Anterior cingulate cortex (tissue), 58 donors: Measurements from ENCODE around the gene LTB4R.
A peak's percentile ranks its signal among the peaks of the same experiment; 100 is the strongest.

Experiments
- DNase-seq, 58 donors: peaks; one replicate each; lab custom pipeline; 2025; lab: John Stamatoyannopoulos, UW

LTB4R gene

DNA sequence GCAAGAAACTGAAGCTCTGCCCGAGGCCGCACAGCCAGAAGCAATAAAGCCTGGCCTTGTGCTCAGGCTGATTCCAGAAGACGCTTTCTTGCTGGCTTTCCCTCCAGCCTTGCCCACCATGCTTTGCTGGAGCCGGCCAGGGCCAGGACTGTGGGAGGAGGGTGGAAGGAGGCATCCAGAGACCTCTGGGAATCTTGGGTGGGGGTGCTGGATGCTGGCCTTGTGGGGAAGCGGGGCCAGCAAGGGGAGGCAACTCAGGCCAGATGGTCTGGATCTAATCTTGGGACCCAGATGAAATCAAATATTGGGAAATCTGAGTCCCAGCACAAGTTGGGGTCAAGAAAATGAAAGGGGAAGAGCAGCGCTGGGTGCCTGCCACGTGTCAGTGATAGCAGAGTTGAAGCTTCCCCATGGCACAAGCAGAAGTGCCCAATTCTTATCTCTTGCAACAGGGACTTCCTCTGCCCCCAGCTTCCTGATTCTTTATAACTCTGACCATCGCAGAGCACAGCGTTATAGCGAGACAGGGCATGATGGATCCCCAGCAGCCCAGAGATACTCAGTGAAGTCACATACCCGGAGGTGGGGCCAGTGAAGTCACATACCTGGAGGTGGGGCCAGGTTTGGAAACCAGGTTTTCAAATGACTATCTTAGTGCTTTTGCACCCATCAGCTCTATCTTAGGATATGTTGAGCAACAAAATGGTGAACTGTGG is 33.5 kb upstream of the LTB4R start:
- peak in 10 of 58 donors; percentile 8 to 33 (median 16) for DNase-seq

DNA sequence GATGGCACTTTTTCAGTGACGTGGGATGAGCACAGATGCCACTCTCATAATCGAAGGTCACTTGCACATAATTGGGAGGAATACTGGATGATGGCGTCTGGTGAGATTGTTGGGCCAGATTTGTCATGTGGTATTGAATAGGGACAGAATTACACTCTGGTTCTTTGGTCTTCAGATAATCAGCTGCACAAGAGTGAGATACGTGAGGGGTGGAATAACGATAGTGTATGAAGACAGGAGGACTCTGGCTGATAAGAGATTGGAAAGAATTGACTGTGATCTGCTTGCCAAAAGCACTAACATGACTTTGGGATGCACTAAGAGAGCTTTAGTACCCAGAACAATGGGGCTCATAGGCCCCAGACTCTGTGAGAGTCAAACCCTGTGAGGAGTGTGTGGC is 32.9 kb upstream of the LTB4R start:
- DNase-seq: no peak

DNA sequence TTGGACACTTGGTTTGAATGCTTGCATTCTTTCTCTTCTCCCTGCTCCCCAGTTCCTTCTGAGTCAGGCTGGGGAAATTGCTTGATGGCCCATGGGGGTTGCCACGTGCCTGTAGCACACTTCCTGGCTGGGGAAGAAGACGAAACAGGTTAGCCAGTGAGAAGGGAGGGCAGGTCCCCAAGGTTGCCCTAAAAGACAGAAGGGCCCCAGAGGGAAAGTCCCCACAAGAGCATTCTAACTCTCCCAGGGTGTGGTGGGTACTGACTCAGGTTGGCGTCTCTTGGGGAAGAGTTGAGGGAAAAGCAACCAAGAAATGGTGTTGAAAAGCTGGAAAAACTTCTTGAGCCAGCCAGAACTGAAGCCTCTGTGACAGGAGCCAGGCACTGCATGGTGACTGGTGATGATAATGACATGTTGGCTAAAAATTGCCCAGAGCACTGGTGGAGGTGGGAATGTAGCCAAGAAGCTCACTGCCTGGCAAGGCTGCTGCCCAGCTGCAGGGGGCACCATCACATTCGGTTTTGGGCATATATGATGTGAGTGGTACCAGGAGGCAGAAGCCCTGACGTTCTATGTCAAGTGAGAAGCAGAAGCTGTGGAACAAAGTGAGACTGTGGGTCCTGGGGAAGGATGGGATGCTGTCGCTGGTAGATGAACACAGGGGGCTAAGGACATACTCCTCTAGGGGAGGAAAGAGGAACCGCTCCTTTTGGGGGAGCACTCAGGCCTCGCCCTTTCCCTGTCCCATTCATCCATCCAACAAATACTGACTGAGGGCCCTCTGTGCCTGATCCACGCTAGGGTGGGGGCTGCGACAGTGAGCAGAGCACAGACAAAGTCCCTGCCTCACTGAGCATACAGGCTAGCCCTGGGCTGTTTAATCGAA is 31.8 kb upstream of the LTB4R start:
- DNase-seq: peak in 30 of 58 donors; percentile 6 to 59 (median 26)

DNA sequence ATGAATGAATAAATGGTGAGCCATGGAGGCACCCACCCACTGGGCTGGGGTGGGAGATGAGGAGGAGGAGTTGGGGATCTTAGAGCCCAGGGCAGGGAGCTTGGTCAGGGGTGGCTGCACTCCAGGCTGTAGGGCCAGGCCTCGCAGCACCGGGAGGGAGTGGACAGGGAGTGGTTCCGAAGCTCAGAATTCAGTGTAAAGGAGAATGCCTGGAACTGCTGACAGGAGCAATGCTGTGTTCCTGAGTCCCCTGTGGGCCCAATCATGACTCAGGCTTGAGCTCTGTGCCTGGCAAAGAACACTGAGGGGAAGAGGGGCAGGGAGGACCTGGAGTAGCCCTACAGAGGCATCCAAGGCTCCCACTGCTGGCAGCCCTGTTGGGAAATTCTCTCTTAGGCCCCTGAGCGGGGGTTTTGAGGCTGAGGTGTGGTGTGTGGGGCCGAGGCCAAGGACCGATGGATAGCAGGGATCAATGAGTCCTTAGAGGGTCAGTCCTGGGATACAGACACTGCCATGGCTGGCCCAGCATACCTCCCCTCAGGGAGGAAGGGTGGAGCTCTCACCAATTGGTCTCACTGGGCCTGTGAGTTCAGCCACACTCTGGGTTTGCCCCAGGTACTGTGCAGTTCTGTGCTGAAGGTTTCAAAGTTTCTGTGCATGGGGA is 30.4 kb upstream of the LTB4R start:
- DNase-seq: no peak

DNA sequence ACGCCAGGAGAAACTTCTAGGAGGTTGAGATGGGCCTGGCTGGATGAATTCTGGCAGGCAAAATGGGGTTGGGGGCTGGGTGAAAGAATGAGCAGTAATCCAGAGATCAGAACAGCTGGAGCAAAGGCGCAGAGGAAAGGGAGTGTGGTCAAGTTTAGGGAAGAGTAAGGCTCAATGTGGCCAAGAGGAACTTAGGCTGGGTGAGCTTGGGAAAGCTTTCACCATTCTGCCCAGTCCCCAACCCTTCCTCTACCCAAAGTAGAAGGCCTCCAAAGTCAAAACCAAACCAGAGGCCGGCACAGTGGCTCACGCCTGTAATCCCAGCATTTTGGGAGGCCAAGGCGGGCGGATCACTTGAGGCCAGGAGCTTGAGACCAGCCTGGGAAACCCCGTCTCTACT is 29.7 kb upstream of the LTB4R start:
- no peak for DNase-seq

DNA sequence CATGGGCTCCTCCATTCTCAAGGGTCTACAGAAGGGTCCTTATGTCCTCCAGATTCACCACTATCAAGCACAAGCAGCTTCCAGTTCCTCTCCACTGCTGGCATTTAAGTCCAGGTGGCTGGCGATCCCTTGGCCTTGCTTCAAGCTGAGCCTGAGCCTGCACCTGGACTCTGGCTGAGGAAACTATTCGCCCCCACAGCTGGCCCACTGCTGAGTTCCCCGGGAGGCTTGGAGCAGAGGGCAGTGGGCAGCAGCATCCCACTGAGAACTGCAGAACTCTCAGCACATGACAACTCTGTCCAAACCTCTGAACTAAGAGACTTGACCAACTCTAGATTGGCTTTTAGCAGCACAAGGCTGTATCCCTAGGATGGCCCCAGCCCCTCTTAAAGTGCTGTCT is 28.6 kb upstream of the LTB4R start:
- DNase-seq: no peak

DNA sequence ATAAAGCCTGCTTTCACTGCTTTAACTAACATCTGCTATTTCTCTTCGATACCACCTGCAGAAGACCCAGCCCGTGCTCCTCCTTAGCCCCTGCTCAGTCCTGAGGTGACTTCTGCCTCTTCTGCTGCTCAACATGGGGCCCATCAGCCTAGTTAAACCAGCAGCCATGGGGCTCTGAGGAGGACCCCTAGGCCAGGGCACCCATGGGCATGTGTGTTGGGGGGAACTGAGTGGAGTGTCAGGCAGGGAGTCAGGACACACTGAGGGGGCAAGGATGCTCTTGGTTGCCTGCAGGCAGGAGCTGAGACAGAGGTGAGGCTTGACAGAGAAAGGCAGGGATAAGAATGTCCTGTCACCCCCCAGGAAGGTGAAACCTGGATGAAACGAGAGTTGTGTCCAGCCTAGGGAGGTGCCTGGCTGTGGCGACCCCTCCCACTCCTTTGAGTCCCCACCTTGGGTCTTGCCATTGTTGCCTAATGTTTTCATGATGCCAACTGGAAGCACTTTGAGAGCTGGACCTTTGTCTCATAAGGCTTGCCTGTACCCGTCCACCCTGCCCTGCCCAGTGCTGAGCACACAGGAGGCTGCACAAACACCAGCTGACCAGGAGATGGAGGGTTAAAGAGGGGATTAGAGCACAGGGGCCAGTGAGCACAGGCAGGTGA is 27.4 kb upstream of the LTB4R start:
- DNase-seq: no peak

DNA sequence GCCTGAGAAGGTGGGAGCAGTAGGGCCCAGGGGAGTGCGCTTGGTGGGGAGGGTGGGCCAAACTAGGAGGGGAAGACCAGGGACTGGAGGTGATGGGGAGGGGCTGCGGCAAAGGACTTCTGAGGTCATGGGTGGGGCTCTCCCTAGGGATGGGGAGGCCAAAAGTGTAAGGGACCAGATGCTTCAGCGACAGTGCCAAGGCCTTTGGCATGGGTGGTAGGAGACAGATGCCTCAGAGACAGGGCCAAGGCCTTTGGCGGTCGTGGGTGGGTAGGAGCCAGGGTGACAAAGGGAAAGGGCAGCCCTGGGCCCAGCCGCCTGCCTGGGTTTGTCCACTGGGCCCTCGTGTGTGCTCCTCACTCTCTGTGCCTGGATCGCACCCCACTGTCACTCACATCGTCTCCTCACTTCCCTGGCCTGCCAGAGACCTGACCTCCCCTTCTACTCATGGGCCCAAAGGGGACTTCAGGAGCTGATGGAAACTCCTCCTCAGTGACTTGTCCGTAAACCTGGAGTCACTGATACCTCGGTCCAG is 26.7 kb upstream of the LTB4R start:
- no peak for DNase-seq

DNA sequence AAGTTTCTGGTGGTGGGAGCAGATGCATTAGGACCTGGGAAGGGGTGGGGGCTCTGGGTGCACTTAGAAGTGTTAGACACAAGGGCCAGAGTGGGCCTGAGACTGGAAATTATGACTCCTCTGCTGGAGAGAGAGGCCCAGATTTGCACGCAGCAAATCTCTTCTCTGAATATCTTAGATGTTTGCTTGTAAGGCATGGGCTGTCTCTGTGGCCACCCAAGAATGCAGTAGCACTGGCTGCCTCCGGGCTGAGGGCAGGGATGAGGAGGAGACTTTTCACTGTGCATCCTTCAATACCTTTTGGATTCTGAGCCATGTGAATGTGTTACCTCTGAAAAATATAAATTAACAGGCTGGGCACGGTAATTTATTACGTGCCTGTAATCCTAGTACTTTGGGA is 26.0 kb upstream of the LTB4R start:
- no peak for DNase-seq

DNA sequence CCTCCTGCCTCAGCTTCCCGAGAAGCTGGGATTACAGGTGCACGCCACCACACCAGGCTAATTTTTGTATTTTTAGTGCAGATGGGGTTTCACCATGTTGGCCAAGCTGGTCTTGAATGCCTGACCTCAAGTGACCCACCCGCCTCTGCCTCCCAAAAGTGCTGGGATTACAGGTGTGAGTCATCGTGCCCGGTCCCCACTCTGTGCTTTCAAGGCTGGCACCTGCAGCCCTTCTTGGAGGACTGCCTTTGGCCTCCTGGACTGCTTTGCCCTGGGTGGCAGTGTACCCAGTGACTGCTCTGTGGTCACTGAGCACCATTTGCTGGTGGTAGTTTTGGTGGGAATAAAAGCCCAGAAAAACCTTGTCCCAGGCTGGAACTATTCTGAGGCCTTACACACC is 24.3 kb upstream of the LTB4R start:
- no peak for DNase-seq

DNA sequence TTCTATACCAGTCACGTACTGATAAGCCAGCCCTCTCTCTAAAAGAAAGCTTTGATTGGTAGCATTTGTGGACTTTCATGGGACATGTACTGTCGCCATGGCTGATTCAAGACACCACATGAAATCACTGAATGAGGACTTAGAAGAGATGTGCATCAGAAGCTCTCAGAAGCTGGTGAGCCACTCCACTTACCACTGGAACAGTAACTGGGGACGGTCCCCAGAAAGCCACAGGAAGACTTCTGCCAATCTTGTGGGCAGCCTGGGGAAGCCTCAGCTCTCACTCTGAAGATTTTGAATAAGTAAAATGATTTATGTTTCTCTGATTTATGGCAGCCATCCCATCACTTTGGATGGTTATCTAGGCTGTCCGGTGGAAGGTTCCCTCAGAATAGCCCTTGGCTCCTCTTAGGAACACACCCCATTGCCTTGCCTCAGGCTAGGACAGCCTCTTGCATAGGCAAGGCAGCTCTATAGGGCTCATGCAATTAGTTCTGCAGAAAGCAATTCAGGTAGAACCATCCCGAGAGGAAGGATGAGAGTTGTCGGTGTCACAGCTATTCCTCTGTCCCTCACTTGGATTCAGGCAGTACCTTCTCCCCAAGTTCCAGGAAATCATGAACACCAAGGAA is 21.5 kb upstream of the LTB4R start:
- DNase-seq: no peak

DNA sequence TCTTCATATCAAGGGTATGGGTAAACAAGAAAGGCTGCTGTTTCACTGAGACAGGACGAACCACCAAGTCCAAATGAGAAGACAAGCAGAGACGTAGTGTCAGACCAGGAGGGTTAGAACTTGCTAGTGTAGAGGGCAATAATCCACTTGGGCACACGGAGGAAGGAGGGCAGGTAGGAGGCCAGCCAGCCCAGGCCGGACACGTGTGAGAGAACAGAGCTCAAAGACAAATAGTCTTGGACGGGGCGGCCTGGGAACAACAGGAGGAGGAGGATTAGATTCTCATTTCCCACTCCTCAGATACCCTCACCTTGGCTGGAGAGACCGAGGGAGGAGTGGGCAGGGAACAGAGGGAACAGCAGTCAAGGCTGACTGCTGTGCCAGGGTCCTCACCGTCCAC is 20.6 kb upstream of the LTB4R start:
- no peak for DNase-seq

DNA sequence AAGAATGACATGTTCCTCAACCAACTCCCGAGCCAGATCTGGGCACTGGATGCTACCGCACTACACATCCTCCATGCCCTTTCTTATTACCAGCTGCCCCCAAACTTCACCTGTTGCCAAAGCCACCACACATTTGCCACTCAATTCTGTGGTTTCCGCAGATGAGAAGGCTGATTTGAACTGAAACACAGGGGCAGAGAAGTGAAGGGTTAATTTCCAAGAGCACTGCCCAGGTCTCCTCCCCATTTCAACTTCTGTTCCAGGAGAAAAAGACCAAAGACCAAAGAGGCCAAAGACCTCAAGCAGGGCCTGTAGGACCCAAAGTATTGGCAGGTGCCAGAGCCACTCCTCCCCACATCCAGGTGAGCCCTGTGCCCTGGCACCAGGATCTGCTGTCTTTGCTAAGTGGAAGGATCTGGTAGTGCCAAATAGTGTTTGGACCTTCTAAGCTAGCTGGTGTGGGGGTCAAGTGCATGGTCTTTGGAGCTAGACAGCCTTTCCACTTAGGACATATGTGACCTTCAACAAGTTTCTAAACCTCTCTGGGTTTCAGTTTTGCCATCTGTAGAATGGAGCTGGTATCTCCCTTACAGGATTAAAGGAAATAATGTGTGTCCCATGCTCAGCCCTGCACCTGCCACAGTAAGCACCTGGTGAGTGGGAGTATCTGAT is 19.7 kb upstream of the LTB4R start:
- no peak for DNase-seq

DNA sequence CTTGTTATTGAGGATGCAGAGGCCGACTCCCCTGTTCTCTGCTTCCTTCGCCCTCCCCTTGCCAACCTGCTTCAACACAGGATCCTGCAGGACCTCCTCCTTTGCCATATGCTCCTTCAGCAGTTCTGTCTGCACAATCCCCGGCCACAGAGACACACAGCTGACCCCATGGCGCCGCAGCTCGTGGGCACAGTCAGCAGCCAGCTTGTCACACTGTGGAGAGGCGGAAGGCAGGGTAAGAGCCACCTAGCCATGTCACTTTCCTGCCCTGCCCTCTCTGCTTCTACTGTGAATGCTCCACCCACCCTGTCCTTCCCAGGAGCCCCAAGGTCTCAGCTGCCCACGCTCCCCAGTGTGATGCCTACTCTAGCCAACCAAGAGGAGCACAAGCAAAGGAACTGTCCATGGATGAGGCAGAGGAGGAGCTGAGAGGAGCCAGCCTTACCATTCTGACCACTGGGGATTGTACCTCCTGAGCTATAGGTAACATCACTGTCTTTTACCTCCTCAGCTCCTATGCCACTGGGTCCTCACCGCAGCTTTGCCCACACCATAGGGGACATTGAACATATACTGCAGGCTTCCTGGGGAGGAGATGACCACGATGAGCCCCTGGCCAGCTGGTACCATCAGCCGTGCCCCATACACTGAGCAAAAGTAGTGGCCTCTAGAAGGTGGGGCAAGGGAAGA is 19.0 kb upstream of the LTB4R start:
- DNase-seq: no peak

DNA sequence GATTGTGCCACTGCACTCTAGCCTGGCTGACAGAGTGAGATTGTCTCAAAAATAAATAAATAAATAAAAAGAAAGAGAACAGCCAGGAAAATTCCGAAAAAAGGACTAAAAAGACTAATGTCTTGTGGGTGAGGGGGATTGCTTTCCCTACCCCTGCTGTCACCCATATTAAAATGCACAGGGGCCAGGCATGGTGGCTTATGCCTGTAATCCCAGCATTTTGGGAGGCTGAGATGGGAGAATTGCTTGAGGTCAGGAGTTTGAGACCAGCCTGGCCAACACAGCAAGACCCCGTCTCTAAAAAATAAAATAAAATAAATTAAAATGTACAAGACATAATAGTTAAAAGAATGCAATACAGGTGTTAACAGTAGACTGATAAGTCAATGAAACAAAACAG is 17.8 kb upstream of the LTB4R start:
- no peak for DNase-seq

DNA sequence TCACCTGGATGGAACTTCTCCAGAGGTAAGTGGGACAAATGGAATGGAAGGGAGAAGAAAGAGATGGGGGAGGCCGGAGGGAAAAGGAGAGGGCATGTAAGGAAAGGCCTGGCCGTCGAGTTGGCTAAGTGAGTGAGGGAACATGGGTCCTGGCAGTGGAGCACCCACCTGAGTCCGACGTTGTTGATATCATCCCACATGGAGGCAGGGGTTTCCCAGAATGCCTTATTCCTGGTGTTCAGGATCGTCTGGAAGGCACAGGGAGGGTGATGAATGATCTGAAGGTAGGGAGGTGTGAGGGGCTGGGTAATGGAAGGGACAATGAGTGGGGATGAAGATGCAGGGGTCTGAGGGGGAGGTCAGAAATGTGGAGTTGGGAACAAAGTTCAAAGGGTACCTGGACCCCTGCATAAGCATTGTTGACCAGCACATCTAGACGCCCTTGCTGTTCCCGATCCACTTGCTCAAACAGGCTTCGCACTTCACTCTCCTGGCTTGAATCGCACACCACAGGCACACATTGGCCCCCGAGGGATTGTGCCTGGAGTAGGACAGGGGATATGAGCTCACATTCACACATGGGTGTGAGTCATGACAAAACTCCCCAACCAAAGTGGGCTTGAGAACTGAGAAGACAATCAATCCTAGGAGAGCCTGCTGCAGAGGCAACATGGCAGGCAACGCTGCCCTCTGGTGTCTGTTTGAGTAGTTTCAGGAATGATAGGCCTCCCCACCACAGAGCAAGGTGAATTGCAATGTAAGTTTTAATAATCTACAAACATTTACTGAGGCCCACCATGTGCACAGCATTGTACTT is 14.8 kb upstream of the LTB4R start:
- DNase-seq: peak in 45 of 58 donors; percentile 4 to 62 (median 38)

DNA sequence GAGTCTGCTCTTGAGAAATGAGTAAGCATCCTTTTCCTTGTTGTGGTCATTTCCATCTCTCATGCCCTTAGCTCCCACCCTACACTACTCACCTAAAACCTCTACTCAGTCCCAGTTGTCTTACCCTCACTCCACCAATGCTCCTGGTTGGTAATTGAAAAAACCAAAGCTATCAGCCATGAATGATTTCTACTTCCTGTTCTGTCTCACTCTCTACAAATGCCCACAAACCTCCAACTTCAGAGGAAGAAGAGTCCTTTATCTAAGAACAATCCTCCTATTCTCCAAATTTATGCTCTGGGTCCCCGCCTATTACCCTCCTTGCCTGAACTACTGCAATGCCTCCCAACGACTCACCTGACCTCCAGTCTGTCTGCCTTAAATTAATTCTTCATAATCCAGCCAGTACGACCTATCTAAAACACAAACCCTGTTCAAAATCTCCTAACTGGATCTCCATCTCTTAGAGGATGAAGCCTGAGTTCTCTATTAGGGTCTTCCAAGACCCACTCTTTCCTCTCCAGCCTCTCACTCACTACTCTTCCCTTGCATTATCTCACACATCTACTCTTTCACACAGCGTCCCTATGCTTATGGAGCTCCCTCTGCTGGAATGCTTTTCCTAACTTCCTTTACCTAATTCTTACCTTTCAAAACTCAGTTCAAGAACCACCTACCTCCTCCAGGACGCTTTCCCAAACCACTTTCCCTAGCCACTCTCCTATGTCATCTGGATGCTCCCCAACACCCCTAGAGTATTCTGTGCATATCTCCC is 13.9 kb upstream of the LTB4R start:
- DNase-seq: peak in 1 of 58 donors; percentile 6
